ENCODE results near the gene ARMC5.

Gene ARMC5

DNA sequence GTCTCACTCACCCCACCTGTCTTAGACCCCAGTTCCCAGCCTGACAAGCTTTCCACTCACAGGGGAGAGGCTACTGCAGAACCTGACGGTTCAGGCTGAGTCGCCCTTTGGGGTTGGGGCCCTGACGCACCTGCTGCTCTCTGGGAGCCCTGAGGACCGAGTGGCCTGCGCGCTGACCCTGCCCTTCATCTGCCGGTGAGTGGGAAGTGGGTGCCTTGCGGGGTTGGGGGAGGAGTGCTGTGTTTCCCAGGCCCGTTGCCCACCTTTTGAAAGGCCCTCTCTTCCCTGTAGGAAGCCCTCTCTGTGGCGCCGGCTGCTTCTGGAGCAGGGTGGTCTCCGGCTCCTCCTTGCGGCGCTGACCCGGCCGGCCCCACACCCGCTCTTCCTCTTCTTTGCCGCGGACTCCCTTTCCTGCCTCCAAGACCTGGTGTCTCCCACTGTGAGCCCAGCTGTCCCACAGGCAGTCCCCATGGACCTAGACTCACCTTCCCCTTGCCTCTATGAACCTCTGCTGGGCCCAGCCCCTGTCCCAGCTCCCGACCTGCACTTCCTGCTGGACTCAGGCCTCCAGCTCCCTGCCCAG lies 6.6 kb downstream of the ARMC5 start:
- Mint-ChIP-seq H3K27ac (no peak overlapping the region), H3K4me1 (peaks cover 23% of the 10 kb centered on the region), H3K27me3 (peaks cover 6% of the 10 kb centered on the region), H3K4me3 (no peak overlapping the region), H3K9me3 (no peaks in the 10 kb centered on the region)
- DNase-seq, result no peak
- no peak for ATAC-seq

DNA sequence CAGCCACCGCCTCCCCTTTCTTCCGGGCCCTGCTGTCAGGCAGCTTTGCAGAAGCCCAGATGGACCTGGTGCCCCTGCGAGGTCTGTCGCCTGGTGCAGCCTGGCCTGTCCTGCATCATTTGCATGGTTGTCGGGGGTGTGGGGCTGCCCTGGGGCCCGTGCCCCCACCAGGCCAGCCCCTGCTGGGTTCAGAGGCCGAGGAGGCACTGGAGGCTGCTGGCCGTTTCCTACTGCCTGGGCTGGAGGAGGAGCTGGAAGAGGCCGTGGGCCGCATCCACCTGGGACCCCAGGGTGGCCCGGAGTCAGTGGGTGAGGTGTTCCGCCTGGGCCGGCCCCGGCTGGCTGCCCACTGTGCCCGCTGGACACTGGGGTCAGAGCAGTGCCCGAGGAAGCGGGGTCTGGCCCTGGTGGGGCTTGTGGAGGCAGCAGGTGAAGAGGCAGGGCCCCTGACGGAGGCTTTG lies 7.1 kb downstream of the ARMC5 start:
- H3K27me3 Mint-ChIP-seq, result peaks cover 12% of the 10 kb centered on the region
- no peak overlapping the region for H3K27ac Mint-ChIP-seq
- DNase-seq, result no peak
- ATAC-seq, result peak; percentile 25
- peaks cover 22% of the 10 kb centered on the region for H3K4me1 Mint-ChIP-seq
- H3K9me3 Mint-ChIP-seq, result no peaks in the 10 kb centered on the region
- H3K4me3 Mint-ChIP-seq, result no peak overlapping the region

DNA sequence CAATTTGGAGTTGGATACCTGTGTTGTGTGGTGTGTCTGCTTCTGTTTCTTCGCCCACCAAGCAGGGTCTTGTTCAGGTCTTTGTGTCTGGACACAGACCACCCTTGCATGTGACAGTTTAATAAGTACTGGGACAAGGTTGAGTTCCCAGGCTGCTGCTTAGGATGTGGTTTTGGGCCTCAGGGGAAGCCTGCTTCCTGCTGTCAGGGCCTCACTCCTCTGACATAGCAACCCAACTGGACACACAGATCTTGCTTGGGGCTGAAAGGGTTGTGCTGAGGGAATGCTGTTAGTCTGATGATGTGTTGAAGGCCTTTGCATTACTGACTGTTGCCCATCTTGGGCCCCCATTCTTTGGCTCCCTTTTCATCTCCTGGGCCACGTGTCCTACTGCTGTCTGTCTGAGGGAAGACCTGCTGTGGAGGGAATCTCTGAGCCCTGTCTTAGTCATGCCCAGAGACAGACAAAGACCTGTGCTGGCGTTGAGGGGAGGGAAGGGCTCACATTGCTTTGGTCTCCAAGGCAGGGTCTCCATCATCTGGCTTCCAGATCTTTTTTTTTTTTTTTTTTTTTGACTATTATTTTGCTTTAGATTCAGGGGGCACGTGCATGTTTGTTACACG lies 8.0 kb downstream of the ARMC5 start:
- ATAC-seq (peak; percentile 33), DNase-seq (no peak)
- Mint-ChIP-seq H3K27me3 (peaks cover 20% of the 10 kb centered on the region), H3K4me3 (no peak overlapping the region), H3K27ac (peak overlapping the region in 1 of 2 donors; percentile 53), H3K9me3 (no peaks in the 10 kb centered on the region), H3K4me1 (peaks cover 24% of the 10 kb centered on the region)

DNA sequence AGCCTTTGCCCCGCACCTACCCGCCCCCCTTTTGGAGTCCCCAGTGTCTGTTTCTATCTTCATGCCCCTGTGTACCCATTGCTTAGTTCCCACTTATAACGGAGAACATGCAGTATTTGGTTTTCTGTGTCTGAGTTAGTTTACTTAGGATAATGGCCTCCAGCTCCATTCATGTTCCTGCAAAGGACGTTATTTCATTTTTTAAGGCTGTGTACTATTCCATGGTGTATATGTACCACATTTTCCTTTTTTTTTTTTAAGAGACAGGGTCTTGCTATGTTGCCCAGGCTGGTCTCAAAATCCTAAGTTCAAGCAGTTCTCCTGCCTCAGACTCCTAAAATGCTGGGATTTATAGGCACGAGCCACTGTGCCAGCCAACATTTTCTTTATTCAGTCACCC lies 8.6 kb downstream of the ARMC5 start:
- DNase-seq (no peak), ATAC-seq (no peak)
- Mint-ChIP-seq H3K9me3 (no peaks in the 10 kb centered on the region), H3K27ac (no peak overlapping the region), H3K4me1 (peaks cover 29% of the 10 kb centered on the region), H3K27me3 (peaks cover 26% of the 10 kb centered on the region), H3K4me3 (no peak overlapping the region)

DNA sequence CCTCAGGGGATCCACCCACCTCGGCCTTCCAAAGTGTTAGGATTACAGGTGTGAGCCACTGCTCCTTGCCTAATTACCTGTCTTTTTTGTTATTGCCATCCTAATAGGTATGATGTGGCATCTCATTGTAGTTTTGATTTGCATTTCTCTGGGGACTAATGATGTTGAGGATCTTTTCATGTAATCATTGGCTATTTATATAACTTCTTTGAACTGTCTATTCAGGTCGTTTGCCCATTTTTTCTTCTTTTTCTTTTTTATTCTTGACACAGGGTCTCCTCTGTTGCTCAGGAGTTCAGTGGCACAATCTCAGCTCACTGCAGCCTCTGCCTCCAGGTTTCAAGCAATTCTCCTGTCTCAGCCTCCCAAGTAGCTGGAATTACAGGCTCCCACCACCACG lies 11.3 kb downstream of the ARMC5 start:
- no peaks in the 10 kb centered on the region for H3K9me3 Mint-ChIP-seq
- H3K4me1 Mint-ChIP-seq, result peaks cover 24% of the 10 kb centered on the region
- DNase-seq (no peak), ATAC-seq (no peak)
- H3K27ac Mint-ChIP-seq, result no peak overlapping the region
- H3K27me3 Mint-ChIP-seq, result peaks cover 44% of the 10 kb centered on the region
- H3K4me3 Mint-ChIP-seq, result no peak overlapping the region

DNA sequence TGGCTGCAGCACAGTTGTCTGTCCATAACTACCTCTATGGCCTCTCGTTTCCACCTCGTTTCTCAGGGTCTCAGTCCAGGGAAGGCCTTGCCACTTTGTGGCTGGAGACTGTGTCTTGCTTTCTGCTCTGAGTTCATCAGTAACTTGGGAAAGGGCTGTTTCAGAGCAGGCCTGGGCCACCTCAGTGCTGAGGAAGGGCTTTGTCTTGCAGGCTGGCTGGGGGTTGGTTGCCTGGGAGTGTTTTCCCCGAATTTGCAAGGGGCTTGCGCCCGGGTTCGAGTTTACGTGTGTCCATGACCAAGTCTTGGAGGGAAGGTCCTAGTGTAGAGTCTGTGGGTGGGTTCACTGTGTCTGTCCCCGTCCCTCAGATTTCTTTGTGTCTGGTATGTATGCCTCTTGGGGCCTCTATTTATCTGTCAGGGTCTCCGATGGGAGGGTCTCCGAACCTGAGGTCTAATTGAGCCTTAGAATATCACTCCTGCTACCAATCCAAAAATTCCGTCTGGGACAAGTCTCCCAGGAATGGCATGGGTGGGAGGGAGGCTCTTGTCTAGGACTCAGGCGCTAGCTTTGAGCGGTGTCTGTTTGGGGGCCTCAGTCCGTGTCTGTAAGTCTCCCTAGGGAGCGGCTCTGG lies 12.1 kb downstream of the ARMC5 start:
- H3K27ac Mint-ChIP-seq, result no peak overlapping the region
- DNase-seq (no peak), ATAC-seq (no peak)
- H3K9me3 Mint-ChIP-seq, result no peaks in the 10 kb centered on the region
- H3K4me1 Mint-ChIP-seq, result peaks cover 31% of the 10 kb centered on the region
- peak overlapping the region in 1 of 2 donors; percentile 41 for H3K4me3 Mint-ChIP-seq
- H3K27me3 Mint-ChIP-seq, result peaks cover 49% of the 10 kb centered on the region

DNA sequence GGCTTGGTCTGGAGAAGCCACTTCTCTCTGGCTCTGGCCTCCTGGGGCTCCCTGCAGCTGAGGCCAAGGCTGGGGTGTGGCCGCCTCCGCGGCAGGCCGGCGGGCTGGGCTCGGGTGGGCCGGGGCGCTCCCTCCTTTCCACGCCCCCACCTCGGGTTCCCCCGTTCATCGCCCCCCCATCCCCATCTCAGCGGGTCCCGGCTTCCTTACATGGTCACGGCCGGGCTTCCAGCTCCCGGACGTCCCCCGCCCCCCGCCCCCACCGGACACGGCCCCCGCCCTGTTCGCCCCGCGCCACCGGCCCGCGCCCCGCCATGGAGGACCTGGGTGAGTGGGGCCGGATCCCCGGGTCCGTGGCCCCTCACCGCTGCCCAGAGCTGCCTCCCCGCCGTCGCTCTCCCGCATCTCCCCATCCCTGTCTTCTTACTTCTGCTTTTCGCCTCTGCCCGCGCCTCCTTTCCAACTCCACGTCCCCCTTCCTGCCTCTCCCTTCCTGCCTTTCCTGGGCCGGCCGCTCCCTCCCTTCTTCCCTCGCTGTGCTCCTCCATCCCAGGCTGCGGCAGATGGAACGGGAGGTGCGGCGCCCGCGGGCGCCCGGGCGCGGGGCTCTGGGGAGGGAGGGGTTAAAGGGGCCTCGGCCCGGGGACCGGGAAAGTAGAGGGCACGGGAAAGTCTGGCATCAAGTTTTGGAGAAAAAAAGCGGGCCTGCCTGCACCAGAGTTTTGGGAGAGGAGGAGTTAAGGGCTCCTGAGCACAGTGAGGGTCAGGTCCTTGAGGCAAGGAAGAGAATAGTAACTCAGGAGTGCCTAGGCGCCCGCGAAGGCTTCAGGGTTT lies 12.8 kb downstream of the ARMC5 start, which contains the start of gene TGFB1I1:
TGFB1I1 (plus strand) TSS at position 278 of the 834 bp plus-strand sequence; CDS start at position 315, 37 bp downstream.
- peak within 1 kb of the TSS in 1 of 2 donors; percentile 64 for H3K27ac Mint-ChIP-seq
- no peak for DNase-seq
- peak within 1 kb of the TSS; percentile 80 to 82 for H3K4me3 Mint-ChIP-seq
- no peak for ATAC-seq
- peaks cover 54% of the 10 kb centered on the region for H3K27me3 Mint-ChIP-seq
- no peaks in the 10 kb centered on the region for H3K9me3 Mint-ChIP-seq
- H3K4me1 Mint-ChIP-seq, result peaks cover 31% of the 10 kb centered on the region

DNA sequence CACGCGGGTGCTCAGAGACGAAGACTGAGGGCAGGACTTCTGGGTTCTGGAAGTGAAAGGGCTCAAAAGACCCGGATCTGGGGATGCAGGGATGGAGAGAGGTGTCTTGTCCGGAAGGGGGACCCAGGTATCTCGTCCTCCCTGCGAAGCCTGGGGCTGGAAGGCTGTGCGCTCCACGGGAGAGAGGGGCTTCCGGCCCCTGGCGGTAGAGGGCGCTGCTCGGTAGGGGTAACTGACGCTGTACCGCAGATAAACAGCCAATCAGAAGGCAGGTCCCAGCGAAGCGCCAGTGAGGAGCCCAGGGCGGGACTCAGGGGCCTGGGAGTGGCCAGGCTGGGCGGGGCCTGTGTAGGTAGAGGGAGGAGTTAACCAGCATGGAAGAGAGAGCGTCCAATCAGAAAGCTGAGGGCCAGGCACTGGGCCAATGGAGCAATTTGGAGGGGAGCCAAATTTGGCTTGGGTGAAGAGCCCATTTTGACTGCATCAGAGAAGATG lies 13.5 kb downstream of the ARMC5 start:
- Mint-ChIP-seq H3K27me3 (peaks cover 54% of the 10 kb centered on the region), H3K4me3 (peak overlapping the region; percentile 80 to 82), H3K9me3 (no peaks in the 10 kb centered on the region), H3K27ac (peak overlapping the region in 1 of 2 donors; percentile 64), H3K4me1 (peaks cover 34% of the 10 kb centered on the region)
- ATAC-seq (peak; percentile 32), DNase-seq (peak; percentile 34 to 60)

DNA sequence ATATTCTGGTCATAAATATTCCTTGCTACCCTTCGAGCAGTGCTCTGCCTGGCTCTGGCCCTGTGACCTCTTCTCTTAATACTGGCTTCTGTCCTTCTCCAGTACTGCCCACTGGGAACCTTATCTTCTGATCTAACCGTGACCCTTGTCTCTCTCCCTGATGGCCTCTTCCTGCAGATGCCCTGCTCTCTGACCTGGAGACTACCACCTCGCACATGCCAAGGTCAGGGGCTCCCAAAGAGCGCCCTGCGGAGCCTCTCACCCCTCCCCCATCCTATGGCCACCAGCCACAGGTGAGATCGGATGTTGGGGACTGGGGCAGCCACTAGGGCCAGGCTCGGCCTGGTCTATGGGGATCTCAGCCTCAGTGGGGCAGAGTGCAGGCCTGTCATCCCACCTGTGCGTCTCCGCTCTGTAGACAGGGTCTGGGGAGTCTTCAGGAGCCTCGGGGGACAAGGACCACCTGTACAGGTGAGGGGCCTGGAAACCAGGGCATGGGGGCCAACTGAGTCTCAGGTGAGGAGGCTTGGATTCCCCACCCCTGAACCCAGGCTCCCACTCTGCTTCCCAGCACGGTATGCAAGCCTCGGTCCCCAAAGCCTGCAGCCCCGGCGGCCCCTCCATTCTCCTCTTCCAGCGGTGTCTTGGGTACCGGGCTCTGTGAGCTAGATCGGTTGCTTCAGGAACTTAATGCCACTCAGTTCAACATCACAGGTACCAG lies 14.1 kb downstream of the ARMC5 start:
- Mint-ChIP-seq H3K27me3 (peaks cover 54% of the 10 kb centered on the region), H3K9me3 (no peaks in the 10 kb centered on the region), H3K4me1 (peaks cover 40% of the 10 kb centered on the region), H3K27ac (no peak overlapping the region), H3K4me3 (peak overlapping the region in 1 of 2 donors; percentile 2)
- ATAC-seq (no peak), DNase-seq (no peak)

DNA sequence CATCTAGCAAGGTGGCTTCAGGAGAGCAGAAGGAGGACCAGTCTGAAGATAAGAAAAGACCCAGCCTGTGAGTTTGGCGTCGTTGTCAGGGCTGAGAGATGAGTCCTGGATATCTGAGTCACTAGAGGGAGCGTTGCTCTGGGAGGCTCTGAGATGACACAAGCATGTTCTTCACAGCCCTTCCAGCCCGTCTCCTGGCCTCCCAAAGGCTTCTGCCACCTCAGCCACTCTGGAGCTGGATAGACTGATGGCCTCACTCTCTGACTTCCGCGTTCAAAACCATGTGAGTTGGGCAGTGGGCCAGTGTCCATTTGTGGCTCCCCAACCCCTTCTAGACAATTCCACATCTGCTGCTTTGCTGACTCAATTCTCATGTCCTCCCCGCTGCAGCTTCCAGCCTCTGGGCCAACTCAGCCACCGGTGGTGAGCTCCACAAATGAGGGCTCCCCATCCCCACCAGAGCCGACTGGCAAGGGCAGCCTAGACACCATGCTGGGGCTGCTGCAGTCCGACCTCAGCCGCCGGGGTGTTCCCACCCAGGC lies 14.9 kb downstream of the ARMC5 start:
- peaks cover 54% of the 10 kb centered on the region for H3K27me3 Mint-ChIP-seq
- DNase-seq (no peak), ATAC-seq (no peak)
- H3K27ac Mint-ChIP-seq, result no peak overlapping the region
- H3K9me3 Mint-ChIP-seq, result no peaks in the 10 kb centered on the region
- peaks cover 40% of the 10 kb centered on the region for H3K4me1 Mint-ChIP-seq
- H3K4me3 Mint-ChIP-seq, result no peak overlapping the region

DNA sequence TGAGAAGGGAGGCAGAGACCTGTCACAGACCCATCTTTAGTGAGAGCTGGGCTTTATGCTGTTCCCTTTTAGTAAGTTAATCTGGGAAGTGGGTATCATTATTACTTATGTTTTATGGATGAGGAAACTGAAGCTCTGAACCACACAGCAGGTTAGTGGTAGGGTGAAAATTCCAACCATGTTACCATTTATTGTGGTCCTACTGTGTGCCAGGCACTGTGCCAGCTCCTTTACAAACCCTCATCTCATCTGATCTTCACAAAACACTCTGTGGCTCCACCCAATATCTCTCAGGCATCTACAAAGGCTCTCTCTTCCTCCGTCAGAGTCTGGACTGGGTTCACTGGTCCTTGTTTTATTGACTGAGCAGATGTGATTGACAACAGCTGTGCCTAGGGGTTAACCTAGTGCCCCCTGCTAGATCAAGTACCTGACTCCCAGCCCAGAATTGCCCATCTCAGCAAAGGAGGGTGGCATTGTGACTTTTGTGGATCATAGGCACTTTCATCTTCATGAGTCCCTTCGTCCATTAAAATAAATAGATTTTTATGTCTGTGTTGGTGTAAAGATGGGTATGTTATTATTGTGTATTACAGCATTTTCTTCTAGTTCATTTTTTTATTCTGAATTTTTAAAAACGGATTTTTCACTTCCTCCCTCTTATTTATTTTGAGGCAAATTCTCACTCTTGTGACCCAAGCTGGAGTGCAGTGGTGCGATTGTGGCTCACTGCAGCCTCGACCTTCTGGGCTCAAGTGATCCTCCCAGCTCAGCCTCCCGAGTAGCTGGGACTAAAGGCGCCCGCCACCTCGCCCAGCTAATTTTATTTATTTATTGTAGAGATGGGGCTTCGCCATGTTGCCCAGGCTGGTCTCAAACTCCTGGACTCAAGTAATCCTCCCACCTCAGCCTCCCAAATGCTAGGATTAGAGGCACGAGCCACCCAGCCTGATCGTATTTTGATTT lies 15.8 kb downstream of the ARMC5 start:
- no peak for ATAC-seq
- peaks cover 54% of the 10 kb centered on the region for H3K27me3 Mint-ChIP-seq
- peaks cover 40% of the 10 kb centered on the region for H3K4me1 Mint-ChIP-seq
- DNase-seq, result no peak
- no peak overlapping the region for H3K4me3 Mint-ChIP-seq
- H3K9me3 Mint-ChIP-seq, result no peaks in the 10 kb centered on the region
- peak overlapping the region in 1 of 2 donors; percentile 27 for H3K27ac Mint-ChIP-seq

DNA sequence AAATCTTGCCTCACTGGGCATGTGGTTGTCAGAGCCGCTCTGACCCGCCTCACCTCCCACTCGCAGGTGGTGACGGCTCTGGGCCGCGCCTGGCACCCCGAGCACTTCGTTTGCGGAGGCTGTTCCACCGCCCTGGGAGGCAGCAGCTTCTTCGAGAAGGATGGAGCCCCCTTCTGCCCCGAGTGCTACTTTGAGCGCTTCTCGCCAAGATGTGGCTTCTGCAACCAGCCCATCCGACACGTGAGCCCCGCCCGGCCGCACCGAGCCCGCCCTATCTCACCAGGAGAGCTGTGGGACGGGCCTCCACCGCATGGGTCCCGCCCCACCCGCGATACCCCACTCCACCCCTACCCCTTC lies 16.6 kb downstream of the ARMC5 start:
- H3K27me3 Mint-ChIP-seq, result peaks cover 47% of the 10 kb centered on the region

DNA sequence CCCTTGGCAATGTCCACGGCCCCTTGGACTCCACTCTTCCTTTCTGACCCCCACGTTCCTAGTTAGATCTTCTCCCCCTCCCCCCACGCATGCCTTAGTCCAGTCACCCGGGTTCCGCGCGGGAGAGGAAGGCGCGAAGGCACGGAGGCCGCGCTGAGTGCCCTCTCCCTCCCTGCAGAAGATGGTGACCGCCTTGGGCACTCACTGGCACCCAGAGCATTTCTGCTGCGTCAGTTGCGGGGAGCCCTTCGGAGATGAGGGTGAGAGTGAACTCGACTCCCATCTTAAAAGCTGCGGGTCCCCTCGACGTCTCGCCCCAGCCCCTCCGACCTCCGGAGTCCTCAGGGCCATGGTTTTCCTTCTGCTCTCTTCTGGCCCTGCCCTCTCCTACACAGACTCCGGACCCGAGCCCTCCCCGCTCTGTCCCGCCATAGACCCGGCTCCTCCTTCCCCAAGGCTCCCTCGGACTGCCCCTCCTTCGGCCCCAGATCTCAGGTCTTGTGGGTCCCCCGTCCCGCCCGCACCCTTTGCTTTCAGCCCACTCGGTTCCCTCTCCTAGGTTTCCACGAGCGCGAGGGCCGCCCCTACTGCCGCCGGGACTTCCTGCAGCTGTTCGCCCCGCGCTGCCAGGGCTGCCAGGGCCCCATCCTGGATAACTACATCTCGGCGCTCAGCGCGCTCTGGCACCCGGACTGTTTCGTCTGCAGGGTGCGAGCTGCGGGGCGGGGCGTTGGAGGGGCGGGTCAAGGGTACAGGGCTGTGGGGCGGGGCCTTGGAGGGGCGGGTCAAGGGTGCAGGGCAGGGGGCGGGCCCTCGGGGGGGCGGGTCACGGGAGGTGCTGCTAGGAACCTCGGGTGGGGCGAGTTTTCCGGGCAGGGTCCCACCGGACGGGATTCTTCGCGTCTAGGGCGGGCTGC lies 17.3 kb downstream of the ARMC5 start:
- peak; percentile 78 to 83 for DNase-seq
- peak overlapping the region in 1 of 2 donors; percentile 56 for H3K27ac Mint-ChIP-seq
- peak; percentile 91 for ATAC-seq
- H3K4me3 Mint-ChIP-seq, result peak overlapping the region; percentile 87 to 95
- H3K27me3 Mint-ChIP-seq, result peaks cover 41% of the 10 kb centered on the region
- H3K9me3 Mint-ChIP-seq, result no peaks in the 10 kb centered on the region
- peaks cover 35% of the 10 kb centered on the region for H3K4me1 Mint-ChIP-seq

More for the DNA sequence above, 16.6 kb downstream of the ARMC5 start:
- Mint-ChIP-seq H3K4me3 (peak overlapping the region; percentile 87 to 95), H3K4me1 (peaks cover 40% of the 10 kb centered on the region), H3K9me3 (no peaks in the 10 kb centered on the region), H3K27ac (no peak overlapping the region)
- DNase-seq (no peak), ATAC-seq (no peak)

Data from stimulated activated naive CD8-positive, alpha-beta T cell treated with anti-CD3 and anti-CD28 coated beads, Interleukin-15, amount 100 ng/mL, for 72 hours (primary cell).